GM12878 (cell line): ENCODE data around the gene MMAA. TPM values are rescaled to one million over a fixed set of nuclear protein-coding genes. Genes with fewer than 3 reads are reported as not detected.

Experiments used
- CBX5 ChIP-seq: sonication (generic); IDR thresholded peaks from 2 replicates; pipeline ENCODE4 v1.6.1; 2016; ENCODE audit warnings: low read depth, moderate library complexity, mild to moderate bottlenecking, inconsistent platforms
- CHD4 ChIP-seq: fragments of 200-600 bp; sonication (generic); IDR thresholded peaks from 2 replicates; pipeline ENCODE4 v1.6.1; 2016; ENCODE audit warnings: mild to moderate bottlenecking
- ESRRA ChIP-seq: IDR thresholded peaks from 2 replicates; pipeline ENCODE4 v1.6.1; 2012; ENCODE audit warnings: mild to moderate bottlenecking, low read length, improper control_type of control experiment
- JUNB ChIP-seq: IDR thresholded peaks from 2 replicates; pipeline ENCODE4 v1.6.1; 2016; ENCODE audit warnings: antibody characterized with exemption, mild to moderate bottlenecking
- MYB ChIP-seq: fragments of 150-350 bp; IDR thresholded peaks from 2 replicates; pipeline ENCODE4 v1.6.1; 2014; ENCODE audit warnings: mild to moderate bottlenecking, low read depth, low read length, borderline replicate concordance
- PAX8 ChIP-seq: fragments of 450-650 bp; IDR thresholded peaks from 2 replicates; pipeline ENCODE4 v1.6.1; 2017; ENCODE audit warnings: mild to moderate bottlenecking, moderate library complexity
- SMARCA5 ChIP-seq: fragments of 450-650 bp; IDR thresholded peaks from 2 replicates; pipeline ENCODE4 v1.6.1; 2017; ENCODE audit warnings: mild to moderate bottlenecking
- YY1 ChIP-seq: IDR thresholded peaks from 2 replicates; pipeline ENCODE4 v1.6.1; 2011; ENCODE audit warnings: low read depth, mild to moderate bottlenecking, low read length
- ZNF207 ChIP-seq: fragments of 450-650 bp; IDR thresholded peaks from 2 replicates; pipeline ENCODE4 v1.6.1; 2014; ENCODE audit warnings: antibody characterized with exemption, mild to moderate bottlenecking, borderline replicate concordance
- ZSCAN29 ChIP-seq: fragments of 450-650 bp; IDR thresholded peaks from 2 replicates; pipeline ENCODE4 v1.6.1; 2017; ENCODE audit warnings: mild to moderate bottlenecking, moderate library complexity
- polyA plus RNA-seq, 11 experiments: library from polyadenylated mRNA; depleted of rRNA in 4 of 11; unstranded in 6 of 11; stranded (reverse) in 5 of 11; fragments of >200 nt; fragmentation: Nextera tagmentation in 4 of 11; fragmentation: Illumina TruSeq in 1 of 11; extraction: Ambion mirVana in 4 of 11; extraction: Trizol in 1 of 11; gene quantifications; 1 replicate in 1 of 11; 2 replicates in 10 of 11; pipeline versions ENCODE4 v1.2.1 to v1.2.3, GENCODE V29; 2011 to 2016; ENCODE audit warnings: inconsistent platforms in 2 of 11, missing spikeins in 2 of 11, low read depth in 1 of 11
- total RNA-seq, 4 experiments: library from RNA; depleted of rRNA in 3 of 4; stranded (reverse); fragments of >200 nt in 3 of 4; fragmentation: Illumina TruSeq in 1 of 4; extraction: Trizol in 1 of 4; gene quantifications; 2 replicates each; pipeline versions ENCODE4 v1.2.1 to v1.2.3, GENCODE V29; 2013 to 2021
- TF ChIP-seq, protein P1 (sequence below): fragments of 450-650 bp; formaldehyde crosslinking; IDR thresholded peaks from 2 replicates; pipeline ENCODE4 v1.4.0; 2022; ENCODE audit warnings: mild to moderate bottlenecking, moderate library complexity
- TF ChIP-seq, protein P2 (sequence below): fragments of 450-650 bp; IDR thresholded peaks from 2 replicates; pipeline ENCODE4 v1.6.1; 2014; ENCODE audit warnings: mild to moderate bottlenecking
- TF ChIP-seq, protein P3 (sequence below): IDR thresholded peaks from 2 replicates; pipeline ENCODE4 v1.6.1; 2011; ENCODE audit warnings: low read depth, low read length, improper control_type of control experiment, borderline replicate concordance
- TF ChIP-seq, protein P4 (sequence below): IDR thresholded peaks from 2 replicates; pipeline ENCODE4 v1.6.1; 2012; ENCODE audit warnings: low read depth, low read length, improper control_type of control experiment
- TF ChIP-seq, protein P5 (sequence below): fragments of 450-650 bp; IDR thresholded peaks from 2 replicates; pipeline ENCODE4 v1.6.1; 2017; ENCODE audit warnings: mild to moderate bottlenecking, moderate library complexity
- TF ChIP-seq, protein P6 (sequence below): fragments of 450-650 bp; IDR thresholded peaks from 2 replicates; pipeline ENCODE4 v1.6.1; 2017; ENCODE audit warnings: mild to moderate bottlenecking, low read depth, inconsistent platforms; ENCODE audit not compliant: poor library complexity, severe bottlenecking

Gene MMAA
- total and polyA plus RNA-seq, 10 of the 15 experiments (the other 5 are each of a cell fraction or from before 2014, with no cell fraction given), result 4.5 to 22.6 (median 11.8) TPM

DNA sequence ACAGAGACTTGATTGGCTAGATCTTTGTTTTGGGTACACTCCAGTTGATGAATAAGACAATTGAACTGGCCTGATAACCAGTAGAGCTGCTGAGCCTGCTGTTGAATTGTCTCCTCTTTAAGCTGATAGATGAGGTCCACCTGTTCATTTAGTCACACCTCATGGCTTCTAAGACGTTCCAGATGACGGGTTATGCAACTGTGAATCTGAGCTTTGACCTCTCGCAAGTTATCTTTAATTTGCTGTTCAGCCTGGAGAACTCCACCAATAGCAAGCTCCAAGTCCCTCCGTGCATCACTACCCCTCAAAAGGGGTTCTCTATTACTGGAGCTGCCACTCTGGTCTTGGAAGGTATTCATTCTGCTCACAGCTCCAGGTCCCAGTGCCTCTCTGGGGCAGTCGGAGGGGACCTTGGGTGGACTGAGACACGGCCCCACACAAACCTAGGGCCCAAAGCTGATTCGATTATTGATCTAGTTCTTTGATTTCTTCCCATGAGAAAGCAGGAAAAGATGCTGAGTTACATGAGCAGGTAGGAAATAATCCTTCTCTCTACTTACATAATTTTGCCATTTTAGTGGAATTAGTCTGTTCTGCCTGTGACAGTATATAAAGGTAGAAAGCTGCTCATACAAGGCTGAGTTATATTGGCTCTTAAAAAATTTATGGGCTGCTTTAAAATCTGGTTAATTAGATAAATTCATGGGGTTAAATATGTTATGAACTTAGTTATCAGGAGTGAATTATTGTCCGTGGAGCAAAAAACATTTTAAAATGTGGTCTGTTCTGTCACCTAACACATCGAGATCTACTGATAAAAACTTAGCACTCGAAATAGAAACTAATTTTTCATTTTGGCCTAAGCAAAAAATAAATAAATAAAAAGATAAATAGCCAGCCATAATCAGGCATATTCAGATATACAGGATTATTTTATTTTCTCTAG is 6.8 kb downstream of the MMAA start (continued):
- TF ChIP-seq, protein P1, sequence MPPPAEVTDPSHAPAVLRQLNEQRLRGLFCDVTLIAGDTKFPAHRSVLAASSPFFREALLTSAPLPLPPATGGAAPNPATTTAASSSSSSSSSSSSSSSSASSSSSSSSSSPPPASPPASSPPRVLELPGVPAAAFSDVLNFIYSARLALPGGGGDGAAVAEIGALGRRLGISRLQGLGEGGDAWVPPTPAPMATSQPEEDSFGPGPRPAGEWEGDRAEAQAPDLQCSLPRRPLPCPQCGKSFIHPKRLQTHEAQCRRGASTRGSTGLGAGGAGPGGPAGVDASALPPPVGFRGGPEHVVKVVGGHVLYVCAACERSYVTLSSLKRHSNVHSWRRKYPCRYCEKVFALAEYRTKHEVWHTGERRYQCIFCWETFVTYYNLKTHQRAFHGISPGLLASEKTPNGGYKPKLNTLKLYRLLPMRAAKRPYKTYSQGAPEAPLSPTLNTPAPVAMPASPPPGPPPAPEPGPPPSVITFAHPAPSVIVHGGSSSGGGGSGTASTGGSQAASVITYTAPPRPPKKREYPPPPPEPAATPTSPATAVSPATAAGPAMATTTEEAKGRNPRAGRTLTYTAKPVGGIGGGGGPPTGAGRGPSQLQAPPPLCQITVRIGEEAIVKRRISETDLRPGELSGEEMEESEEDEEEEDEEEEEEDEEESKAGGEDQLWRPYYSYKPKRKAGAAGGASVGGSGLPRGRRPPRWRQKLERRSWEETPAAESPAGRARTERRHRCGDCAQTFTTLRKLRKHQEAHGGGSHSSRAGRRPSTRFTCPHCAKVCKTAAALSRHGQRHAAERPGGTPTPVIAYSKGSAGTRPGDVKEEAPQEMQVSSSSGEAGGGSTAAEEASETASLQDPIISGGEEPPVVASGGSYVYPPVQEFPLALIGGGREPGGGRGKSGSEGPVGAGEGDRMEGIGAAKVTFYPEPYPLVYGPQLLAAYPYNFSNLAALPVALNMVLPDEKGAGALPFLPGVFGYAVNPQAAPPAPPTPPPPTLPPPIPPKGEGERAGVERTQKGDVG, result no peak
- no peak for TF ChIP-seq ZNF207
- no peak for TF ChIP-seq CBX5
- no peak for TF ChIP-seq YY1
- peak; percentile 57; the same call in 1 of the 2 replicates for TF ChIP-seq PAX8
- TF ChIP-seq, protein P2, sequence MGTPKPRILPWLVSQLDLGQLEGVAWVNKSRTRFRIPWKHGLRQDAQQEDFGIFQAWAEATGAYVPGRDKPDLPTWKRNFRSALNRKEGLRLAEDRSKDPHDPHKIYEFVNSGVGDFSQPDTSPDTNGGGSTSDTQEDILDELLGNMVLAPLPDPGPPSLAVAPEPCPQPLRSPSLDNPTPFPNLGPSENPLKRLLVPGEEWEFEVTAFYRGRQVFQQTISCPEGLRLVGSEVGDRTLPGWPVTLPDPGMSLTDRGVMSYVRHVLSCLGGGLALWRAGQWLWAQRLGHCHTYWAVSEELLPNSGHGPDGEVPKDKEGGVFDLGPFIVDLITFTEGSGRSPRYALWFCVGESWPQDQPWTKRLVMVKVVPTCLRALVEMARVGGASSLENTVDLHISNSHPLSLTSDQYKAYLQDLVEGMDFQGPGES, result no peak
- TF ChIP-seq, protein P3, sequence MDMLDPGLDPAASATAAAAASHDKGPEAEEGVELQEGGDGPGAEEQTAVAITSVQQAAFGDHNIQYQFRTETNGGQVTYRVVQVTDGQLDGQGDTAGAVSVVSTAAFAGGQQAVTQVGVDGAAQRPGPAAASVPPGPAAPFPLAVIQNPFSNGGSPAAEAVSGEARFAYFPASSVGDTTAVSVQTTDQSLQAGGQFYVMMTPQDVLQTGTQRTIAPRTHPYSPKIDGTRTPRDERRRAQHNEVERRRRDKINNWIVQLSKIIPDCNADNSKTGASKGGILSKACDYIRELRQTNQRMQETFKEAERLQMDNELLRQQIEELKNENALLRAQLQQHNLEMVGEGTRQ, result no peak
- no peak for TF ChIP-seq MYB
- TF ChIP-seq, protein P4, sequence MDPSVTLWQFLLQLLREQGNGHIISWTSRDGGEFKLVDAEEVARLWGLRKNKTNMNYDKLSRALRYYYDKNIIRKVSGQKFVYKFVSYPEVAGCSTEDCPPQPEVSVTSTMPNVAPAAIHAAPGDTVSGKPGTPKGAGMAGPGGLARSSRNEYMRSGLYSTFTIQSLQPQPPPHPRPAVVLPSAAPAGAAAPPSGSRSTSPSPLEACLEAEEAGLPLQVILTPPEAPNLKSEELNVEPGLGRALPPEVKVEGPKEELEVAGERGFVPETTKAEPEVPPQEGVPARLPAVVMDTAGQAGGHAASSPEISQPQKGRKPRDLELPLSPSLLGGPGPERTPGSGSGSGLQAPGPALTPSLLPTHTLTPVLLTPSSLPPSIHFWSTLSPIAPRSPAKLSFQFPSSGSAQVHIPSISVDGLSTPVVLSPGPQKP, result no peak
- TF ChIP-seq SMARCA5, result no peak
- no peak for TF ChIP-seq CHD4
- no peak for TF ChIP-seq ESRRA
- no peak for TF ChIP-seq ZSCAN29
- no peak for TF ChIP-seq JUNB
- TF ChIP-seq, protein P5, sequence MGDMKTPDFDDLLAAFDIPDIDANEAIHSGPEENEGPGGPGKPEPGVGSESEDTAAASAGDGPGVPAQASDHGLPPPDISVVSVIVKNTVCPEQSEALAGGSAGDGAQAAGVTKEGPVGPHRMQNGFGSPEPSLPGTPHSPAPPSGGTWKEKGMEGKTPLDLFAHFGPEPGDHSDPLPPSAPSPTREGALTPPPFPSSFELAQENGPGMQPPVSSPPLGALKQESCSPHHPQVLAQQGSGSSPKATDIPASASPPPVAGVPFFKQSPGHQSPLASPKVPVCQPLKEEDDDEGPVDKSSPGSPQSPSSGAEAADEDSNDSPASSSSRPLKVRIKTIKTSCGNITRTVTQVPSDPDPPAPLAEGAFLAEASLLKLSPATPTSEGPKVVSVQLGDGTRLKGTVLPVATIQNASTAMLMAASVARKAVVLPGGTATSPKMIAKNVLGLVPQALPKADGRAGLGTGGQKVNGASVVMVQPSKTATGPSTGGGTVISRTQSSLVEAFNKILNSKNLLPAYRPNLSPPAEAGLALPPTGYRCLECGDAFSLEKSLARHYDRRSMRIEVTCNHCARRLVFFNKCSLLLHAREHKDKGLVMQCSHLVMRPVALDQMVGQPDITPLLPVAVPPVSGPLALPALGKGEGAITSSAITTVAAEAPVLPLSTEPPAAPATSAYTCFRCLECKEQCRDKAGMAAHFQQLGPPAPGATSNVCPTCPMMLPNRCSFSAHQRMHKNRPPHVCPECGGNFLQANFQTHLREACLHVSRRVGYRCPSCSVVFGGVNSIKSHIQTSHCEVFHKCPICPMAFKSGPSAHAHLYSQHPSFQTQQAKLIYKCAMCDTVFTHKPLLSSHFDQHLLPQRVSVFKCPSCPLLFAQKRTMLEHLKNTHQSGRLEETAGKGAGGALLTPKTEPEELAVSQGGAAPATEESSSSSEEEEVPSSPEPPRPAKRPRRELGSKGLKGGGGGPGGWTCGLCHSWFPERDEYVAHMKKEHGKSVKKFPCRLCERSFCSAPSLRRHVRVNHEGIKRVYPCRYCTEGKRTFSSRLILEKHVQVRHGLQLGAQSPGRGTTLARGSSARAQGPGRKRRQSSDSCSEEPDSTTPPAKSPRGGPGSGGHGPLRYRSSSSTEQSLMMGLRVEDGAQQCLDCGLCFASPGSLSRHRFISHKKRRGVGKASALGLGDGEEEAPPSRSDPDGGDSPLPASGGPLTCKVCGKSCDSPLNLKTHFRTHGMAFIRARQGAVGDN, result 0 out of 2 replicates have a peak, but pooled peaks have one; percentile 15
- TF ChIP-seq, protein P6, sequence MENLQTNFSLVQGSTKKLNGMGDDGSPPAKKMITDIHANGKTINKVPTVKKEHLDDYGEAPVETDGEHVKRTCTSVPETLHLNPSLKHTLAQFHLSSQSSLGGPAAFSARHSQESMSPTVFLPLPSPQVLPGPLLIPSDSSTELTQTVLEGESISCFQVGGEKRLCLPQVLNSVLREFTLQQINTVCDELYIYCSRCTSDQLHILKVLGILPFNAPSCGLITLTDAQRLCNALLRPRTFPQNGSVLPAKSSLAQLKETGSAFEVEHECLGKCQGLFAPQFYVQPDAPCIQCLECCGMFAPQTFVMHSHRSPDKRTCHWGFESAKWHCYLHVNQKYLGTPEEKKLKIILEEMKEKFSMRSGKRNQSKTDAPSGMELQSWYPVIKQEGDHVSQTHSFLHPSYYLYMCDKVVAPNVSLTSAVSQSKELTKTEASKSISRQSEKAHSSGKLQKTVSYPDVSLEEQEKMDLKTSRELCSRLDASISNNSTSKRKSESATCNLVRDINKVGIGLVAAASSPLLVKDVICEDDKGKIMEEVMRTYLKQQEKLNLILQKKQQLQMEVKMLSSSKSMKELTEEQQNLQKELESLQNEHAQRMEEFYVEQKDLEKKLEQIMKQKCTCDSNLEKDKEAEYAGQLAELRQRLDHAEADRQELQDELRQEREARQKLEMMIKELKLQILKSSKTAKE, result no peak
